Karpas-422 (cell line): ENCODE data around the gene NCAM2. TPM values are rescaled to one million over a fixed set of nuclear protein-coding genes. Genes with fewer than 3 reads are reported as not detected.

Experiments used
- DNase-seq: peaks from one replicate; pipeline ENCODE4 v3.0.0-alpha.2; 2015
- H2AFZ ChIP-seq: fragments of 200-600 bp; sonication (generic); 2 replicates; pipeline ENCODE4 v1.6.1; 2014; ENCODE audit warnings: antibody characterized with exemption, low read length, mixed read lengths
- H3K27ac ChIP-seq: fragments of 200-600 bp; sonication (generic); 2 replicates; pipeline ENCODE4 v1.5.1; 2014; ENCODE audit warnings: mild to moderate bottlenecking, low read length, moderate library complexity
- H3K27me3 ChIP-seq: fragments of 200-600 bp; sonication (generic); 2 replicates; pipeline ENCODE4 v1.6.1; 2014; ENCODE audit warnings: low read length, mixed read lengths
- H3K36me3 ChIP-seq: fragments of 200-600 bp; sonication (generic); 2 replicates; pipeline ENCODE4 v1.6.1; 2014; ENCODE audit warnings: low read length, mixed read lengths; ENCODE audit not compliant: insufficient read depth
- H3K4me1 ChIP-seq: fragments of 200-600 bp; sonication (generic); 2 replicates; pipeline ENCODE4 v1.6.1; 2014; ENCODE audit warnings: mild to moderate bottlenecking, low read length, mixed read lengths
- H3K4me2 ChIP-seq: fragments of 200-600 bp; sonication (generic); 2 replicates; pipeline ENCODE4 v1.6.1; 2014; ENCODE audit warnings: low read length, low read depth, mild to moderate bottlenecking; ENCODE audit not compliant: poor library complexity, severe bottlenecking
- H3K4me3 ChIP-seq: fragments of 200-600 bp; sonication (generic); 2 replicates; pipeline ENCODE4 v1.5.1; 2014; ENCODE audit warnings: mild to moderate bottlenecking, antibody characterized with exemption, low read length, mixed read lengths
- H3K79me2 ChIP-seq: fragments of 200-600 bp; sonication (generic); 2 replicates; pipeline ENCODE4 v1.6.1; 2014; ENCODE audit warnings: mild to moderate bottlenecking, low read length, mixed read lengths
- H3K9ac ChIP-seq: fragments of 200-600 bp; sonication (generic); 2 replicates; pipeline ENCODE4 v1.6.0; 2014; ENCODE audit warnings: low read length
- H3K9me2 ChIP-seq: fragments of 200-600 bp; sonication (generic), shearing (Covaris generic); replicated peaks from 2 replicates; pipeline ENCODE4 v1.6.0; 2014; ENCODE audit warnings: mild to moderate bottlenecking, low read length, moderate library complexity; ENCODE audit not compliant: insufficient read depth
- H3K9me3 ChIP-seq: fragments of 300-700, 200-600 bp; sonication (generic); 2 replicates; pipeline ENCODE4 v1.6.1; 2014; ENCODE audit warnings: low read length, mixed read lengths
- H4K20me1 ChIP-seq: fragments of 200-600 bp; sonication (generic); 2 replicates; pipeline ENCODE4 v1.6.1; 2014; ENCODE audit warnings: mild to moderate bottlenecking, antibody characterized with exemption, low read length, low read depth; ENCODE audit not compliant: insufficient read depth
- total RNA-seq: library from RNA; depleted of rRNA; stranded (reverse); fragments of >200 nt; shearing (Covaris generic); gene quantifications from 2 replicates; pipeline ENCODE4 v1.2.3, GENCODE V29; 2014; ENCODE audit warnings: low replicate concordance

The NCAM2 gene
- total RNA-seq, 1 experiment from 2014 or later: not detected

- no peaks in the 10 kb centered on the region for H3K36me3 ChIP-seq
Measured at GRCh38 chr21:21030311-21030710, 32.1 kb downstream of the NCAM2 start.

GRCh38 chr21:21034036-21034435 is 35.8 kb downstream of the NCAM2 start:
- Histone ChIP-seq H3K4me1 (no peaks in the 10 kb centered on the region), H3K79me2 (no peaks in the 10 kb centered on the region), H3K27ac (no peak overlapping the region), H3K36me3 (no peaks in the 10 kb centered on the region), H3K27me3 (no peaks in the 10 kb centered on the region), H3K4me3 (no peak overlapping the region), H3K9me2 (no peaks in the 10 kb centered on the region), H4K20me1 (no peaks in the 10 kb centered on the region), H3K9ac (no peak overlapping the region), H3K4me2 (no peak overlapping the region), H3K9me3 (no peaks in the 10 kb centered on the region), H2AFZ (no peak overlapping the region)
- no peak for DNase-seq

More at GRCh38 chr21:21030311-21030710, 32.1 kb downstream of the NCAM2 start:
- H3K9me3 ChIP-seq: no peaks in the 10 kb centered on the region
- H3K27me3 ChIP-seq: no peaks in the 10 kb centered on the region
- no peak overlapping the region for H3K9ac ChIP-seq
- no peaks in the 10 kb centered on the region for H4K20me1 ChIP-seq
- H2AFZ ChIP-seq: no peak overlapping the region
- no peaks in the 10 kb centered on the region for H3K4me1 ChIP-seq
- H3K79me2 ChIP-seq: no peaks in the 10 kb centered on the region
- no peak for DNase-seq
- H3K4me3 ChIP-seq: no peak overlapping the region
- no peak overlapping the region for H3K4me2 ChIP-seq
- H3K27ac ChIP-seq: no peak overlapping the region
- no peaks in the 10 kb centered on the region for H3K9me2 ChIP-seq

GRCh38 chr21:21039624-21040170 is 41.5 kb downstream of the NCAM2 start:
- no peaks in the 10 kb centered on the region for H3K27me3 ChIP-seq
- H3K9me3 ChIP-seq: no peaks in the 10 kb centered on the region
- no peak overlapping the region for H3K4me3 ChIP-seq
- no peak overlapping the region for H3K9ac ChIP-seq
- H3K4me2 ChIP-seq: no peak overlapping the region
- H3K27ac ChIP-seq: no peak overlapping the region
- no peaks in the 10 kb centered on the region for H4K20me1 ChIP-seq
- no peaks in the 10 kb centered on the region for H3K36me3 ChIP-seq
- no peak for DNase-seq
- no peaks in the 10 kb centered on the region for H3K79me2 ChIP-seq
- no peaks in the 10 kb centered on the region for H3K4me1 ChIP-seq
- no peak overlapping the region for H2AFZ ChIP-seq
- H3K9me2 ChIP-seq: no peaks in the 10 kb centered on the region

- H3K9ac ChIP-seq: no peak overlapping the region
- no peak overlapping the region for H3K27ac ChIP-seq
- no peaks in the 10 kb centered on the region for H3K4me1 ChIP-seq
- no peaks in the 10 kb centered on the region for H3K79me2 ChIP-seq
- H4K20me1 ChIP-seq: no peaks in the 10 kb centered on the region
- H3K27me3 ChIP-seq: no peaks in the 10 kb centered on the region
- DNase-seq: no peak
- H3K4me2 ChIP-seq: no peak overlapping the region
- H3K9me2 ChIP-seq: no peaks in the 10 kb centered on the region
- H2AFZ ChIP-seq: no peak overlapping the region
- H3K4me3 ChIP-seq: no peak overlapping the region
- 0 out of 2 replicates have a peak, but pooled peaks cover 3% of the 10 kb centered on the region for H3K9me3 ChIP-seq
- no peaks in the 10 kb centered on the region for H3K36me3 ChIP-seq
Measured at GRCh38 chr21:21045518-21045917, 47.3 kb downstream of the NCAM2 start.

- H2AFZ ChIP-seq: no peak overlapping the region
- no peak overlapping the region for H3K4me2 ChIP-seq
- 0 out of 2 replicates have a peak, but pooled peaks cover 3% of the 10 kb centered on the region for H3K9me3 ChIP-seq
- no peak for DNase-seq
- no peaks in the 10 kb centered on the region for H3K27me3 ChIP-seq
- H3K4me3 ChIP-seq: no peak overlapping the region
- H3K9ac ChIP-seq: no peak overlapping the region
- no peak overlapping the region for H3K27ac ChIP-seq
- no peaks in the 10 kb centered on the region for H3K79me2 ChIP-seq
- H3K4me1 ChIP-seq: no peaks in the 10 kb centered on the region
- H4K20me1 ChIP-seq: no peaks in the 10 kb centered on the region
- no peaks in the 10 kb centered on the region for H3K36me3 ChIP-seq
- H3K9me2 ChIP-seq: no peaks in the 10 kb centered on the region
Measured at GRCh38 chr21:21046063-21046462, 47.9 kb downstream of the NCAM2 start.

- no peak overlapping the region for H3K4me3 ChIP-seq
- no peaks in the 10 kb centered on the region for H3K9me2 ChIP-seq
- 0 out of 2 replicates have a peak, but pooled peaks cover 3% of the 10 kb centered on the region for H3K9me3 ChIP-seq
- no peak overlapping the region for H2AFZ ChIP-seq
- no peaks in the 10 kb centered on the region for H3K36me3 ChIP-seq
- H3K79me2 ChIP-seq: no peaks in the 10 kb centered on the region
- no peak for DNase-seq
- H3K27ac ChIP-seq: no peak overlapping the region
- H4K20me1 ChIP-seq: no peaks in the 10 kb centered on the region
- no peak overlapping the region for H3K4me2 ChIP-seq
- H3K4me1 ChIP-seq: no peaks in the 10 kb centered on the region
- H3K9ac ChIP-seq: no peak overlapping the region
- H3K27me3 ChIP-seq: no peaks in the 10 kb centered on the region
Measured at GRCh38 chr21:21051109-21052055, 53.2 kb downstream of the NCAM2 start.

- no peaks in the 10 kb centered on the region for H3K9me2 ChIP-seq
- no peak overlapping the region for H3K4me2 ChIP-seq
- no peak overlapping the region for H3K27ac ChIP-seq
- no peaks in the 10 kb centered on the region for H3K36me3 ChIP-seq
- H3K4me1 ChIP-seq: no peaks in the 10 kb centered on the region
- 0 out of 2 replicates have a peak, but pooled peaks cover 3% of the 10 kb centered on the region for H3K9me3 ChIP-seq
- no peaks in the 10 kb centered on the region for H3K27me3 ChIP-seq
- H4K20me1 ChIP-seq: no peaks in the 10 kb centered on the region
- H3K4me3 ChIP-seq: no peak overlapping the region
- no peak for DNase-seq
- no peaks in the 10 kb centered on the region for H3K79me2 ChIP-seq
- H2AFZ ChIP-seq: no peak overlapping the region
- H3K9ac ChIP-seq: no peak overlapping the region
Measured at GRCh38 chr21:21052672-21053071, 54.5 kb downstream of the NCAM2 start.

- Histone ChIP-seq H2AFZ (no peak overlapping the region), H3K4me3 (no peak overlapping the region)
Measured at GRCh38 chr21:21057349-21058062, 59.3 kb downstream of the NCAM2 start.

More at GRCh38 chr21:21057349-21058062, 59.3 kb downstream of the NCAM2 start:
- no peak for DNase-seq
- Histone ChIP-seq H3K4me1 (no peaks in the 10 kb centered on the region), H4K20me1 (no peaks in the 10 kb centered on the region), H3K9me2 (no peaks in the 10 kb centered on the region), H3K9ac (no peak overlapping the region), H3K9me3 (no peaks in the 10 kb centered on the region), H3K79me2 (no peaks in the 10 kb centered on the region), H3K36me3 (no peaks in the 10 kb centered on the region), H3K27me3 (no peaks in the 10 kb centered on the region), H3K27ac (no peak overlapping the region), H3K4me2 (no peak overlapping the region)
